CD8-positive, alpha-beta memory T cell (primary cell): Measurements from ENCODE around the gene SOX15. TPM values are rescaled to one million over a fixed set of nuclear protein-coding genes. Genes with fewer than 3 reads are reported as not detected.

Experiments
- CTCF ChIA-PET: fragments of 350-600 bp; sonication (Branson Sonifier 250); formaldehyde crosslinking; loops from one replicate; lab custom pipeline; 2021; ENCODE audit warnings: antibody characterized with exemption; lab: Charles Lee
- POLR2A ChIA-PET: fragments of 350-600 bp; sonication (Branson Sonifier 250); formaldehyde crosslinking; loops from one replicate; lab custom pipeline; 2021; ENCODE audit warnings: antibody characterized with exemption; lab: Charles Lee
- DNase-seq, 5 donors: peaks; one replicate each; pipeline versions ENCODE4 v3.0.0 to v3.0.0-alpha.2; 2020 to 2022; ENCODE audit warnings: mixed read lengths in 1 of 5
- H3K27ac ChIP-seq: one replicate; pipeline ENCODE4 v1.7.0; 2013; ENCODE audit warnings: low read depth, mild to moderate bottlenecking, low read length, moderate library complexity
- H3K27me3 ChIP-seq: 2 replicates; pipeline ENCODE4 v1.7.0; 2013; ENCODE audit warnings: low read length, mild to moderate bottlenecking; ENCODE audit not compliant: insufficient read depth, poor library complexity, severe bottlenecking
- H3K36me3 ChIP-seq: 2 replicates; pipeline ENCODE4 v1.7.0; 2013; ENCODE audit warnings: mild to moderate bottlenecking, low read length, moderate library complexity; ENCODE audit not compliant: insufficient read depth
- H3K4me1 ChIP-seq: 2 replicates; pipeline ENCODE4 v1.7.0; 2013; ENCODE audit warnings: mild to moderate bottlenecking, low read length, moderate library complexity; ENCODE audit not compliant: insufficient read depth
- H3K4me3 ChIP-seq: 2 replicates; pipeline ENCODE4 v1.7.0; 2013; ENCODE audit warnings: mild to moderate bottlenecking, low read length
- H3K9me3 ChIP-seq: 2 replicates; pipeline ENCODE4 v1.7.0; 2013; ENCODE audit warnings: mild to moderate bottlenecking, low read length
- H3K27ac Mint-ChIP-seq, 8 donors: one replicate each; pipeline ENCODE4 v1.8.0; 2020 to 2021; ENCODE audit warnings: mixed read lengths in 8 of 8, mild to moderate bottlenecking in 6 of 8, inconsistent platforms in 3 of 8, moderate library complexity in 3 of 8
- H3K27me3 Mint-ChIP-seq, 2 donors: one replicate each; pipeline ENCODE4 v1.8.0; 2020 to 2021; ENCODE audit warnings: mixed read lengths in 2 of 2, mild to moderate bottlenecking in 1 of 2, moderate library complexity in 1 of 2
- H3K36me3 Mint-ChIP-seq, 3 donors: one replicate each; pipeline ENCODE4 v1.8.0; 2020 to 2021; ENCODE audit warnings: mixed read lengths in 3 of 3, inconsistent platforms in 1 of 3, mild to moderate bottlenecking in 1 of 3
- H3K4me1 Mint-ChIP-seq, 3 donors: one replicate each; pipeline ENCODE4 v1.8.0; 2020 to 2021; ENCODE audit warnings: mixed read lengths in 3 of 3, inconsistent platforms in 1 of 3, mild to moderate bottlenecking in 1 of 3
- H3K4me3 Mint-ChIP-seq, 7 donors: one replicate each; pipeline ENCODE4 v1.8.0; 2020 to 2021; ENCODE audit warnings: mixed read lengths in 7 of 7, mild to moderate bottlenecking in 6 of 7, moderate library complexity in 4 of 7, inconsistent platforms in 2 of 7
- H3K9me3 Mint-ChIP-seq, 5 donors: one replicate each; pipeline ENCODE4 v1.8.0; 2020 to 2022; ENCODE audit warnings: mixed read lengths in 5 of 5, mild to moderate bottlenecking in 3 of 5, moderate library complexity in 2 of 5, inconsistent platforms in 1 of 5
- polyA plus RNA-seq: library from polyadenylated mRNA; unstranded; fragments of 300-500 nt; fragmentation: Illumina TruSeq; gene quantifications from one replicate; pipeline ENCODE4 v1.2.3, GENCODE V29; 2021
- total RNA-seq, 2 experiments: library from RNA; stranded (reverse); gene quantifications; one replicate each; pipeline ENCODE4 v1.2.3, GENCODE V29; 2021

Gene SOX15
- total and polyA plus RNA-seq, 3 experiments from 2014 or later = 0.29 to 0.31 TPM; not detected in 1

DNA sequence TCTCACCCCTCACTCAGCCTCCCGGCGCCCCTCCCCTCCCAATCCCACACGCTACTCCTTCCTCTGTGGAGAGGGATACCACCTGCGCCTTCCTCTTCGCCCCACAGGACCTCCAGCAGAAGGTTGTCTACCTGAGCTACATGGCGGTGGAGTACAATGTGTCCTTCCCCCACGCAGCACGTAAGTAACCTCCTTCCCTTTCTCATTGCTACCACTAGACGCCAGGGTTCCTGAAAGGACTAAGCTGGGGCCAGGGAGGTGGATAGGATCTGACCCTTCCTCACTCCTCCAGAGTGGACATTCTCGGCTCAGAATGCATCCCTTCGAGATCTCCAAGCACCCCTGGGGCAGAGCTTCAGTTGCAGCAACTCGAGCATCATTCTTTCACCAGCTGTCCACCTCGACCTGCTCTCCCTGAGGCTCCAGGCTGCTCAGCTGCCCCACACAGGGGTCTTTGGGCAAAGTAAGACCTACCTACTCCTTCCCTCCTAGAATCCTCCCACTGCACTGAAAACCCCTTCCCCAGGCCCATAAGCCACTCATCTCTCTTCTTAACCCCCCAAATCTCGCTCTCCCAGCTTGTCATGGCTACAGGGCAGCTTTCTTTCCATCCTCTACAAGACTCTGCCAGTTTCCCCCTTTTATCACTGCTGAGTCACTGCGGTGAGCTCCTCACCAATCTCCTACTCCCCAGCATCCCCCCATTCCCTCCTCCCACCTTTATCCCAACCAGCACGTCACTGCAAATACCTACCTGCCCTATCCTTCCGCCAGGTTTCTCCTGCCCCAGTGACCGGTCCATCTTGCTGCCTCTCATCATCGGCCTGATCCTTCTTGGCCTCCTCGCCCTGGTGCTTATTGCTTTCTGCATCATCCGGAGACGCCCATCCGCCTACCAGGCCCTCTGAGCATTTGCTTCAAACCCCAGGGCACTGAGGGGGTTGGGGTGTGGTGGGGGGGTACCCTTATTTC, 9.0 kb downstream of the SOX15 start:
- no peak overlapping the region for H3K4me3 ChIP-seq
- peaks cover 48% of the 10 kb centered on the region for H3K4me1 ChIP-seq
- H3K27ac ChIP-seq = peak overlapping the region; percentile 53

GRCh38 chr17:7579834-7580603, 9.9 kb downstream of the SOX15 start:
- no peaks in the 10 kb centered on the region for H3K9me3 Mint-ChIP-seq
- no peaks in the 10 kb centered on the region for H3K27me3 ChIP-seq
- peak overlapping the region in 4 of 7 donors; percentile 27 to 85 (median 58) for H3K4me3 Mint-ChIP-seq
- POLR2A ChIA-PET = interaction anchor here (1.2 to 2.0 kb wide), 4 partner anchors 9 to 106 kb away, joined by 3 to 7 read pairs (median 5); partner anchors contain the start of genes FXR2 and SENP3
- H3K36me3 ChIP-seq = peaks cover 40% of the 10 kb centered on the region
- H3K4me3 ChIP-seq = peak overlapping the region; percentile 13
- H3K27me3 Mint-ChIP-seq = peaks cover 0 to 4% of the 10 kb centered on the region in 2 donors
- H3K36me3 Mint-ChIP-seq = peaks cover 11 to 55% (median 12%) of the 10 kb centered on the region in 3 donors
- peaks cover 54% of the 10 kb centered on the region for H3K4me1 ChIP-seq
- CTCF ChIA-PET = interaction anchor here (0.7 to 2.0 kb wide), 4 partner anchors 9 to 227 kb away, joined by 3 to 6 read pairs (median 4); no protein-coding TSS in a partner anchor
- peaks cover 70 to 88% (median 78%) of the 10 kb centered on the region in 3 donors for H3K4me1 Mint-ChIP-seq
- peak overlapping the region; percentile 53 for H3K27ac ChIP-seq
- no peak for DNase-seq
- peak overlapping the region; percentile 80 to 96 (median 88) for H3K27ac Mint-ChIP-seq
- no peaks in the 10 kb centered on the region for H3K9me3 ChIP-seq

More for the DNA sequence above, 9.0 kb downstream of the SOX15 start:
- peak overlapping the region in 7 of 8 donors; percentile 21 to 96 (median 79) for H3K27ac Mint-ChIP-seq
- H3K27me3 Mint-ChIP-seq = peaks cover 0 to 4% of the 10 kb centered on the region in 2 donors
- H3K4me1 Mint-ChIP-seq = peaks cover 66 to 85% (median 76%) of the 10 kb centered on the region in 3 donors
- POLR2A ChIA-PET = interaction anchor here (1.2 to 2.0 kb wide), 4 partner anchors 10 to 105 kb away, joined by 3 to 7 read pairs (median 5); partner anchors contain the start of genes FXR2 and SENP3
- no peaks in the 10 kb centered on the region for H3K9me3 Mint-ChIP-seq
- H3K4me3 Mint-ChIP-seq = peak overlapping the region in 5 of 7 donors; percentile 8 to 61 (median 38)
- H3K36me3 Mint-ChIP-seq = peaks cover 9 to 47% (median 10%) of the 10 kb centered on the region in 3 donors
- no peaks in the 10 kb centered on the region for H3K27me3 ChIP-seq
- H3K36me3 ChIP-seq = peaks cover 31% of the 10 kb centered on the region
- CTCF ChIA-PET = interaction anchor here (0.8 to 2.0 kb wide), 3 partner anchors 8 to 228 kb away, joined by 3 to 6 read pairs (median 4); no protein-coding TSS in a partner anchor
- DNase-seq = no peak
- H3K9me3 ChIP-seq = no peaks in the 10 kb centered on the region

GRCh38 chr17:7579001-7579833, 10.7 kb downstream of the SOX15 start, which contains the start of gene CD68:
CD68 (plus strand) TSS chr17:7579638; CDS start chr17:7579678, 40 bp downstream.
- Histone ChIP-seq H3K9me3 (no peaks in the 10 kb centered on the region), H3K27me3 (no peaks in the 10 kb centered on the region), H3K36me3 (peaks cover 48% of the 10 kb centered on the region), H3K4me3 (peak within 1 kb of the TSS; percentile 13), H3K4me1 (peaks cover 55% of the 10 kb centered on the region), H3K27ac (peak within 1 kb of the TSS; percentile 53)
- H3K4me3 Mint-ChIP-seq = peak within 1 kb of the TSS in 6 of 7 donors; percentile 27 to 85 (median 56)
- H3K4me1 Mint-ChIP-seq = peaks cover 73 to 90% (median 78%) of the 10 kb centered on the region in 3 donors
- peak in 4 of 5 donors; percentile 27 to 64 (median 36) for DNase-seq
- peaks cover 17 to 62% (median 18%) of the 10 kb centered on the region in 3 donors for H3K36me3 Mint-ChIP-seq
- no peaks in the 10 kb centered on the region for H3K9me3 Mint-ChIP-seq
- peaks cover 0 to 4% of the 10 kb centered on the region in 2 donors for H3K27me3 Mint-ChIP-seq
- ChIA-PET POLR2A (interaction anchor here (1.2 to 2.0 kb wide), 4 partner anchors 9 to 107 kb away, joined by 3 to 7 read pairs (median 5); partner anchors contain the start of genes FXR2 and SENP3), CTCF (interaction anchor here (0.7 to 2.0 kb wide), 2 partner anchors 10 to 143 kb away, joined by 3 to 6 read pairs; no protein-coding TSS in a partner anchor)
- peak within 1 kb of the TSS; percentile 81 to 96 (median 88) for H3K27ac Mint-ChIP-seq

GRCh38 chr17:7577327-7578199, 12.3 kb downstream of the SOX15 start:
- Histone ChIP-seq H3K4me1 (peaks cover 48% of the 10 kb centered on the region), H3K27ac (no peak overlapping the region), H3K36me3 (peaks cover 57% of the 10 kb centered on the region), H3K27me3 (no peaks in the 10 kb centered on the region), H3K9me3 (no peaks in the 10 kb centered on the region), H3K4me3 (no peak overlapping the region)
- POLR2A ChIA-PET = interaction anchor here (0.6 kb wide), 1 partner anchor 620 kb away, joined by 3 read pairs; no protein-coding TSS in a partner anchor
- H3K27ac Mint-ChIP-seq = peak overlapping the region; percentile 39 to 96 (median 82)
- CTCF ChIA-PET = interaction anchor here (1.5 kb wide), 1 partner anchor 12 kb away, joined by 6 read pairs; the partner anchor contains the start of gene SOX15
- peaks cover 17 to 69% (median 19%) of the 10 kb centered on the region in 3 donors for H3K36me3 Mint-ChIP-seq
- peaks cover 0 to 4% (median 2%) of the 10 kb centered on the region in 5 donors for H3K9me3 Mint-ChIP-seq
- H3K4me3 Mint-ChIP-seq = peak overlapping the region in 1 of 7 donors; percentile 97
- no peak for DNase-seq
- H3K27me3 Mint-ChIP-seq = peaks cover 0 to 11% of the 10 kb centered on the region in 2 donors
- peaks cover 68 to 87% (median 71%) of the 10 kb centered on the region in 3 donors for H3K4me1 Mint-ChIP-seq

GRCh38 chr17:7576432-7576937, 13.4 kb downstream of the SOX15 start:
- Mint-ChIP-seq H3K27me3 (peaks cover 0 to 11% of the 10 kb centered on the region in 2 donors), H3K4me3 (peak overlapping the region in 3 of 7 donors; percentile 31 to 97 (median 52)), H3K4me1 (peaks cover 69 to 88% (median 73%) of the 10 kb centered on the region in 3 donors), H3K27ac (peak overlapping the region; percentile 39 to 99 (median 80)), H3K9me3 (peaks cover 0 to 4% (median 2%) of the 10 kb centered on the region in 5 donors), H3K36me3 (peaks cover 17 to 73% (median 19%) of the 10 kb centered on the region in 3 donors)
- H3K4me1 ChIP-seq = peaks cover 50% of the 10 kb centered on the region
- H3K9me3 ChIP-seq = no peaks in the 10 kb centered on the region
- H3K27ac ChIP-seq = no peak overlapping the region
- H3K36me3 ChIP-seq = peaks cover 57% of the 10 kb centered on the region
- CTCF ChIA-PET = interaction anchor here (1.2 to 2.0 kb wide), 4 partner anchors 13 to 140 kb away, joined by 5 to 6 read pairs (median 6); partner anchors contain the start of genes SENP3, SOX15 and TP53
- H3K27me3 ChIP-seq = no peaks in the 10 kb centered on the region
- DNase-seq = no peak
- POLR2A ChIA-PET = interaction anchor here (1.0 to 4.1 kb wide), 2 partner anchors 8 to 51 kb away, joined by 3 to 52 read pairs; partner anchors contain the start of genes MPDU1 and SAT2
- no peak overlapping the region for H3K4me3 ChIP-seq
